Mucosa of rectum (tissue), 2 donors: ENCODE data around the gene SYT11.
A peak's percentile ranks its signal among the peaks of the same experiment; 100 is the strongest.
"Not testable (repeated sequence)": the region's sequence is repeated elsewhere in the genome, so short reads cannot be mapped to it uniquely, and the experiment has no call there.

Experiments used
- H3K27ac ChIP-seq, 2 donors: one replicate each; pipeline ENCODE4 v1.7.0; 2013; ENCODE audit warnings: inconsistent platforms in 2 of 2, low read depth in 2 of 2, low read length in 2 of 2
- H3K27me3 ChIP-seq, 2 donors: one replicate each; pipeline ENCODE4 v1.7.0; 2013; ENCODE audit warnings: low read length in 2 of 2; ENCODE audit not compliant: control insufficient read depth in 2 of 2, insufficient read depth in 2 of 2
- H3K36me3 ChIP-seq, 2 donors: one replicate each; pipeline ENCODE4 v1.7.0; 2013; ENCODE audit warnings: low read length in 2 of 2; ENCODE audit not compliant: control insufficient read depth in 2 of 2, insufficient read depth in 2 of 2
- H3K4me1 ChIP-seq, 2 donors: one replicate each; pipeline ENCODE4 v1.7.0; 2013; ENCODE audit warnings: low read length in 2 of 2, mild to moderate bottlenecking in 1 of 2; ENCODE audit not compliant: control insufficient read depth in 2 of 2, insufficient read depth in 2 of 2
- H3K4me3 ChIP-seq, 2 donors: one replicate each; pipeline ENCODE4 v1.7.0; 2013; ENCODE audit warnings: low read length in 2 of 2
- H3K9ac ChIP-seq, 2 donors: one replicate each; pipeline ENCODE4 v1.7.0; 2013; ENCODE audit warnings: low read length in 2 of 2, low read depth in 1 of 2, mild to moderate bottlenecking in 1 of 2
- H3K9me3 ChIP-seq, 2 donors: one replicate each; pipeline ENCODE4 v1.7.0; 2013; ENCODE audit warnings: low read length in 2 of 2; ENCODE audit not compliant: control insufficient read depth in 2 of 2
- donor health status: healthy.
- donor health status: Normal muscosa, but diverticular disease.

The SYT11 gene

DNA sequence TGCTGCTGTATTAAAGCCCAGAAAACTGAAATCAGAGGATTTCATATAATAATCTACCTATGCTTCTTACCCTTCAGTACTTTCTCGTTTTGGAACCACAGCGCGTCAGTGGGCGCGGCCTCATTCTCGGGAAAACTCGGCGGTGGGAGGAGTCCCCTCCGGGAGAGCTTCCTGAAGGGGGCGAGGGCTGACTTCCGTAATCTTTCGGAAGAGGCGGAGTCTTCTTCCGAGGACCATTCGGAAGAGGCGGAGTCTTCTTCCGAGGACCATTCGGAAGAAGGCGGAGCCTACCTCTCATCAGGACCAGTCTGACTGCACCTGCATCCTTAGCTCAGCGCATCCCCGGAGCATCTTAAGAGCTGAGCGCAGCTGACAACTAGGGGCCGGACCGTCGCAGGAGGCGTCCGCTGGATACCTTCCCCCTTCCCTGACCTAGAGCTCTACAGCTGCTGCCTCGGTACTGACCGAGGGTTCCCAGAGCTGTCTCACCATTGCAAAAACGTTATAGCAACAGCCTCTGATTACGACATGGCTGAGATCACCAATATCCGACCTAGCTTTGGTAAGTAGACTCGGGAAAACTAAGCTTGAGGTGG lies at the start of gene SYT11:
Gene SYT11, plus strand, starts transcription at position 334 of the 596 bp plus-strand sequence. Its CDS starts 195 bp downstream, at position 529.
- H3K4me3 ChIP-seq, result peak within 1 kb of the TSS; percentile 59 to 77
- no peaks in the 10 kb centered on the region for H3K27me3 ChIP-seq
- H3K9me3 ChIP-seq, result no peaks in the 10 kb centered on the region
- H3K36me3 ChIP-seq, result peaks cover 0 to 3% of the 10 kb centered on the region in 2 donors
- H3K27ac ChIP-seq, result peak within 1 kb of the TSS; percentile 71 to 76
- peak within 1 kb of the TSS; percentile 50 to 82 for H3K9ac ChIP-seq
- peaks cover 13 to 16% of the 10 kb centered on the region in 2 donors for H3K4me1 ChIP-seq

- no peaks in the 10 kb centered on the region for H3K4me1 ChIP-seq
- no peak overlapping the region for H3K27ac ChIP-seq
- no peaks in the 10 kb centered on the region for H3K27me3 ChIP-seq
- H3K9me3 ChIP-seq, result no peaks in the 10 kb centered on the region
- H3K4me3 ChIP-seq, result no peak overlapping the region
- no peak overlapping the region for H3K9ac ChIP-seq
- H3K36me3 ChIP-seq, result peaks cover 21 to 41% of the 10 kb centered on the region in 2 donors
Measured at GRCh38 chr1:155812878-155813277, 46.5 kb upstream of the SYT11 start.

DNA sequence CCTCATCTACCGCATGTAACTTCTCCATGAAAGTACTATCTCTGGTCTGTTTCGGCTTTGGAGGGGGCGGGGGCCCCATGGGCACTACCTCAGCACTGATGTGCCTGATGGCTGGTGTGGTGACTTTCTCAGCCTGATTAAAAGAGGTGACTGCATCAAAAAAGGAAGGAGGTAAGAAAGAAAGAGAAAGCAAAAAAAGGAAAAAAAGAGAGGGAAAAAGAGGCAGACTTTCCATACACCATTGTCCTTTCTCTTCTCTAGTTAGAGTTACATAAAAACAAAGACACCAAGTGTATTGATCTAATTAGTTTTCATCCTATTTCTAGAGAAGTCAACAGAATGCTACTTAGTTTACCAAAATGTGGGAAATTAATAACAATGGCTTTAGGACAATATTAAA lies 45.7 kb upstream of the SYT11 start:
- Histone ChIP-seq H3K9ac (no peak overlapping the region), H3K4me1 (no peaks in the 10 kb centered on the region), H3K27me3 (no peaks in the 10 kb centered on the region), H3K9me3 (no peaks in the 10 kb centered on the region), H3K36me3 (peaks cover 20 to 44% of the 10 kb centered on the region in 2 donors), H3K4me3 (no peak overlapping the region), H3K27ac (no peak overlapping the region)

- H3K4me3 ChIP-seq, result no peak overlapping the region
- peaks cover 29 to 61% of the 10 kb centered on the region in 2 donors for H3K36me3 ChIP-seq
- H3K9me3 ChIP-seq, result no peaks in the 10 kb centered on the region
- H3K4me1 ChIP-seq, result no peaks in the 10 kb centered on the region
- H3K27ac ChIP-seq, result no peak overlapping the region
- no peaks in the 10 kb centered on the region for H3K27me3 ChIP-seq
- H3K9ac ChIP-seq, result no peak overlapping the region
Measured at GRCh38 chr1:155816351-155816750, 43.0 kb upstream of the SYT11 start.

DNA sequence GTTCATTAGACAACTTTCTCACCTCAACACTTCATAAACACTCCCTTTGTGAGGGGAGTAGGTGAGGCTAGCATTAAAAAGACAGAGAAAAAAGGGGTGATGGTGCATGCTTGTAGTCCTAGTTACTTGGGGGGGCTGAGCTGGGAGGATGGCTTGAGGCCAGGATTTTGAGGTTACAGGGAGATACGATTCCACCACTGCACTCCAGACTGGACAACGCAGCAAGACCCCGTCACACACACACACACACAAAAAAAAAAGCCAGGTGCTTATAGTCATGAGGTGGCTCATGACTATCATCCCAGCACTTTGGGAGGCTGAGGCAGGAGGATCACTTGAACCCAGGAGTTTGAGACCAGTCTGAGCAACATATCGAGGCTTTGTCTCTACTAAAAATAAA lies 31.9 kb upstream of the SYT11 start:
- H3K4me1 ChIP-seq, result no peaks in the 10 kb centered on the region
- H3K36me3 ChIP-seq, result peaks cover 7 to 30% of the 10 kb centered on the region in 2 donors
- no peak overlapping the region for H3K27ac ChIP-seq
- no peaks in the 10 kb centered on the region for H3K9me3 ChIP-seq
- no peak overlapping the region for H3K4me3 ChIP-seq
- H3K9ac ChIP-seq, result no peak overlapping the region
- no peaks in the 10 kb centered on the region for H3K27me3 ChIP-seq

DNA sequence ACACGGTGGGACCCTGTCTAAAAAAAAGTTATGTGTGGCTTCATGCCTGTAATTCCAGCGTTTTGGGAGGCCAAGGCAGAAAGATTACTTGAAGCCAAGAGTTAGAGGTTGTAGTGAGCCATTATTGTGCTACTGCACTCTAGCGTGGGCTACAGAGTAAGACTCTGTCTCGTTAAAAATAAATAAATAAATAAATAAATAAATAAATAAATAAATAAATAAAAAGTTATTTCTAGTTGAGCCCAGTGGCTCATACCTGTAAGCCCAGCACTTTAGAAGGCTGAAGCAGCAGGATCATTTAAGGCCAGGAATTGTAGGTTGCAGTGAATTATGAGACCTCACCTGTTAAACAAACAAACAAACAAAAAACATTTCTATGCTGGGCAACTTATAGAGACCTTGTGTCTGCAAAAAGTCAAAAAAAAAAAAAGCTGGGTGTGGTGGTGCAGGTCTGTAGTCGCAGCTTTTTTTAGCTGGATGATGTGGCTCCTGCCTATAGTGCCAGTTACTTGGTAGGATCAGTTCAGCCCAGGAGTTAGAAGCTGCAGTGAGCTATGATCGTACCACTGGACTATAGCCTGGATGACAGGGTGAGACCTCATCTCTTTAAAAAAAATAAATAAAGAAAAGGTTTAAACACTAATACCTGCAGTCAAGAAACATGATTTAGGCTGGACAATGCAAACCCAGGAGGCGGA lies 27.9 kb upstream of the SYT11 start:
- Histone ChIP-seq H3K9me3 (no peaks in the 10 kb centered on the region), H3K27ac (no peak overlapping the region), H3K4me1 (no peaks in the 10 kb centered on the region), H3K27me3 (no peaks in the 10 kb centered on the region), H3K4me3 (no peak overlapping the region), H3K9ac (no peak overlapping the region), H3K36me3 (peaks cover 0 to 8% of the 10 kb centered on the region in 2 donors)

- Histone ChIP-seq H3K4me1 (no peaks in the 10 kb centered on the region), H3K36me3 (peaks cover 0 to 2% of the 10 kb centered on the region in 2 donors), H3K9ac (no peak overlapping the region), H3K9me3 (no peaks in the 10 kb centered on the region), H3K4me3 (no peak overlapping the region), H3K27me3 (no peaks in the 10 kb centered on the region), H3K27ac (no peak overlapping the region)
Measured at GRCh38 chr1:155833665-155834295, 25.6 kb upstream of the SYT11 start.

DNA sequence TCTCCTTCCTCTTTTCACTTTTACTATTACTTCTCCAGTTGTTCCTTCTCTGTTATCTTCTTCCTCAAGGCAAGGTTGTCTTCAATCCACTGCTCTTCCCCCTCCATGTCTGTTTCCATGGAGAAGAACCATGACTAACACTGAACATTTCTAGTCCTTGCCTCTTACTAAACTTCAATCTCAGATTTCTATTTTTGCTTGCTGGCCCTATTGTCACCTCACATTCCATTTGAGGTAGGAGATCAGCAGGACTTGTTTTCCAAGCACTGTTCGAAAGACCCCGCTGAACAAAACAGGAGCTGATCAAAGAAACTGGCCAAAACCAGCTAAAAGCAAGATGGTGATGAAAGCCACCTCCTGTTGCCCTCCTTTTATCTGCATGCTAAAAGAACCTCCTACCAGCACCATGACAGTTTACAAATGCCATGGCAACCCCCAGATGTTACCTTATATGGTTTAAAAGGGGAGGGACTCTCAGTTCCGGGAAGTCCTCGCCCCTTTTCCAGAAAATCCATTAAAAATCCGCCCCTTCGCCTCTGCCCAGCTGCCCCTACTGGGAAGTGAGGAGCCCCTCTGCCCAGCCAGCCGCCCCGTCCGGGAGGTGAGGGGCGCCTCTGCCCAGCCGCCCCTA lies 25.0 kb upstream of the SYT11 start:
- no peak overlapping the region for H3K9ac ChIP-seq
- H3K27ac ChIP-seq, result no peak overlapping the region
- peaks cover 0 to 2% of the 10 kb centered on the region in 2 donors for H3K36me3 ChIP-seq
- no peaks in the 10 kb centered on the region for H3K9me3 ChIP-seq
- H3K4me3 ChIP-seq, result no peak overlapping the region
- H3K27me3 ChIP-seq, result no peaks in the 10 kb centered on the region
- no peaks in the 10 kb centered on the region for H3K4me1 ChIP-seq

- H3K4me3 ChIP-seq, H3K36me3 ChIP-seq, H3K9me3 ChIP-seq, H3K4me1 ChIP-seq, H3K9ac ChIP-seq, H3K27ac ChIP-seq, H3K27me3 ChIP-seq: not testable (repeated sequence)
Measured at GRCh38 chr1:155834927-155835399, 24.4 kb upstream of the SYT11 start.

GRCh38 chr1:155835548-155835947 lies 23.8 kb upstream of the SYT11 start:
- no peaks in the 10 kb centered on the region for H3K27me3 ChIP-seq
- H3K9ac ChIP-seq, result no peak overlapping the region
- peaks cover 0 to 2% of the 10 kb centered on the region in 2 donors for H3K36me3 ChIP-seq
- H3K4me1 ChIP-seq, result no peaks in the 10 kb centered on the region
- no peaks in the 10 kb centered on the region for H3K9me3 ChIP-seq
- no peak overlapping the region for H3K27ac ChIP-seq
- no peak overlapping the region for H3K4me3 ChIP-seq
